HepG2 (cell line): ENCODE measurements around the gene SLC8A2. TPM values are rescaled to one million over a fixed set of nuclear protein-coding genes. Genes with fewer than 3 reads are reported as not detected.
A peak's percentile ranks its signal among the peaks of the same experiment; 100 is the strongest.

ENCODE experiments used
- ATAC-seq: fragments of 200-7000 bp; cut with Tn5 transposase; 3 replicates; pipeline ENCODE4 v1.9.1; 2020; ENCODE audit warnings: mild to moderate bottlenecking, moderate library complexity
- BruUV-seq: library from RNA; stranded (reverse); fragments of 400-500 nt; replicated peaks from 2 replicates; lab custom pipeline; 2021; lab: Mats Ljungman, UMichigan
- CTCF ChIA-PET: fragments of 300-600 bp; formaldehyde crosslinking; extraction: SDS; loops from one replicate; lab custom pipeline; 2021; ENCODE audit warnings: low total read pairs, inconsistent platforms, low intra/inter-chr PET ratio; lab: Yijun Ruan, JAX
- POLR2A ChIA-PET: fragments of 350-600 bp; sonication (Branson Sonifier 250); formaldehyde crosslinking; loops from one replicate; lab custom pipeline; 2020; ENCODE audit warnings: antibody characterized with exemption, inconsistent platforms; lab: Yijun Ruan, JAX
- DNase-seq: peaks from one replicate; pipeline ENCODE4 v3.0.0-alpha.2; 2015; ENCODE audit warnings: low spot score
- FAIRE-seq: peaks from 3 replicates; lab custom pipeline; 2011; peaks lifted over from hg19 to GRCh38; lab: Jason Lieb, UNC
- H2AFZ ChIP-seq: one replicate; pipeline ENCODE4 v1.6.1; 2011; ENCODE audit warnings: low read length, inconsistent platforms
- H3K27ac ChIP-seq: fragments of 300-600 bp; 3 replicates; pipeline ENCODE4 v1.8.0; 2011; ENCODE audit warnings: mixed run types, mild to moderate bottlenecking, mixed read lengths, low read length, inconsistent platforms; ENCODE audit not compliant: insufficient read depth; ENCODE audit errors: extremely low read length
- H3K27me3 ChIP-seq, 2 experiments: fragments of 200-600 bp in 1 of 2; 2 replicates in 1 of 2; 3 replicates in 1 of 2; pipeline versions ENCODE4 v1.6.0 to v1.8.0; 2011; ENCODE audit warnings: low read length in 2 of 2, mild to moderate bottlenecking in 2 of 2, moderate library complexity in 2 of 2, inconsistent platforms in 1 of 2; ENCODE audit not compliant: insufficient read depth in 2 of 2, control insufficient read depth in 1 of 2
- H3K36me3 ChIP-seq, 2 experiments: fragments of 200-600 bp in 1 of 2; replicated peaks in 1 of 2; 2 replicates in 1 of 2; 3 replicates in 1 of 2; pipeline versions ENCODE4 v1.5.1 to v1.8.0; 2011; ENCODE audit warnings: low read length in 2 of 2, inconsistent platforms in 1 of 2; ENCODE audit not compliant: insufficient read depth in 2 of 2, control insufficient read depth in 1 of 2
- H3K4me1 ChIP-seq: 2 replicates; pipeline ENCODE4 v1.5.1; 2012; ENCODE audit warnings: low read length, inconsistent platforms; ENCODE audit not compliant: insufficient read depth
- H3K4me2 ChIP-seq: 2 replicates; pipeline ENCODE4 v1.6.0; 2011; ENCODE audit warnings: low read depth, low read length, inconsistent platforms
- H3K4me3 ChIP-seq, 3 experiments: fragments of 200-600 bp in 1 of 3; sonication (generic), shearing (Covaris generic) in 1 of 3; replicated peaks in 1 of 3; 2 replicates each; pipeline ENCODE4 v1.5.1; 2011 to 2016; ENCODE audit warnings: low read length in 3 of 3, inconsistent platforms in 2 of 3, low read depth in 2 of 3, mild to moderate bottlenecking in 2 of 3, control low read depth in 1 of 3, mixed read lengths in 1 of 3; ENCODE audit not compliant: insufficient read depth in 1 of 3
- H3K79me2 ChIP-seq: one replicate; pipeline ENCODE4 v1.6.1; 2011; ENCODE audit warnings: low read length, inconsistent platforms; ENCODE audit not compliant: insufficient read depth
- H3K9ac ChIP-seq: 2 replicates; pipeline ENCODE4 v1.6.0; 2011; ENCODE audit warnings: mild to moderate bottlenecking, low read depth, low read length, inconsistent platforms; ENCODE audit not compliant: insufficient read depth
- H3K9me3 ChIP-seq: 2 replicates; pipeline ENCODE4 v1.5.1; 2012; ENCODE audit warnings: mild to moderate bottlenecking, low read length
- H4K20me1 ChIP-seq: 2 replicates; pipeline ENCODE4 v1.6.0; 2011; ENCODE audit warnings: inconsistent platforms, mild to moderate bottlenecking, low read length, moderate library complexity; ENCODE audit not compliant: insufficient read depth
- HOMEZ ChIP-seq: IDR thresholded peaks from 2 replicates; pipeline ENCODE4 v1.6.1; 2016; ENCODE audit warnings: low read depth
- NCOA2 ChIP-seq: sonication (generic); formaldehyde crosslinking; IDR thresholded peaks from 2 replicates; pipeline ENCODE4 v1.8.0; 2022; ENCODE audit warnings: inconsistent platforms
- SMAD9 ChIP-seq: sonication (generic); formaldehyde crosslinking; IDR thresholded peaks from 2 replicates; pipeline ENCODE4 v1.5.1; 2020; ENCODE audit warnings: mild to moderate bottlenecking, missing genetic modification reagents
- TFDP1 ChIP-seq: IDR thresholded peaks from 2 replicates; pipeline ENCODE4 v1.6.1; 2016; ENCODE audit warnings: missing compliant biosample characterization, missing genetic modification reagents, borderline replicate concordance
- ZNF251 ChIP-seq: sonication (generic); formaldehyde crosslinking; IDR thresholded peaks from 2 replicates; pipeline ENCODE4 v1.9.0; 2021; ENCODE audit warnings: mild to moderate bottlenecking, missing genetic modification reagents
- ZNF770 ChIP-seq: sonication (generic); formaldehyde crosslinking; IDR thresholded peaks from 2 replicates; pipeline ENCODE4 v1.5.0; 2020; ENCODE audit warnings: mild to moderate bottlenecking, missing genetic modification reagents
- WGBS: methylation state at CpG from one replicate; pipeline ENCODE4 v1.1.6; 2017; ENCODE audit warnings: low lambda C conversion rate; 5-methylcytosine and 5-hydroxymethylcytosine counted together
- in situ Hi-C: cut with HindIII; loops from 2 replicates; pipeline ENCODE4 v1.10.0; 2017; ENCODE audit warnings: low pct_unique_long_range_greater_than_20kb; ENCODE audit not compliant: extremely low pct_ligation_motif_present
- intact Hi-C: fragments of 100-400 bp; cut with micrococcal nuclease; formaldehyde crosslinking; loops from one replicate; pipeline ENCODE4 v1.10.0; 2022; ENCODE audit not compliant: unreplicated experiment
- polyA plus RNA-seq, 8 experiments: library from polyadenylated mRNA; depleted of rRNA in 3 of 8; stranded (reverse) in 7 of 8; unstranded in 1 of 8; fragments of >200 nt; fragmentation: Illumina TruSeq in 4 of 8; extraction: Trizol in 4 of 8; gene quantifications; 2 replicates each; pipeline versions ENCODE4 v1.2.1 to v1.2.3, GENCODE V29; 2011 to 2016; ENCODE audit warnings: low read depth in 4 of 8, missing spikeins in 1 of 8, mixed read lengths in 1 of 8; ENCODE audit not compliant: insufficient read depth in 1 of 8
- total RNA-seq, 5 experiments: library from RNA; depleted of rRNA; stranded (reverse); fragments of >200 nt; fragmentation: Illumina TruSeq; extraction: Trizol; gene quantifications; 2 replicates each; pipeline ENCODE4 v1.2.3, GENCODE V29; 2016; ENCODE audit warnings: low read depth in 1 of 5
- TF ChIP-seq, protein P1 (sequence below): sonication (generic); formaldehyde crosslinking; IDR thresholded peaks from 2 replicates; pipeline ENCODE4 v1.5.0; 2020; ENCODE audit warnings: mild to moderate bottlenecking, missing genetic modification reagents, borderline replicate concordance
- TF ChIP-seq, protein P2 (sequence below): sonication (generic); formaldehyde crosslinking; IDR thresholded peaks from 2 replicates; pipeline ENCODE4 v1.5.1; 2020; ENCODE audit warnings: missing genetic modification reagents, mild to moderate bottlenecking, borderline replicate concordance

SLC8A2 gene
- total and polyA plus RNA-seq, 2 of the 13 experiments (the other 11 are each of a cell fraction or from before 2014, with no cell fraction given) = 0.02 TPM; not detected in 1

DNA sequence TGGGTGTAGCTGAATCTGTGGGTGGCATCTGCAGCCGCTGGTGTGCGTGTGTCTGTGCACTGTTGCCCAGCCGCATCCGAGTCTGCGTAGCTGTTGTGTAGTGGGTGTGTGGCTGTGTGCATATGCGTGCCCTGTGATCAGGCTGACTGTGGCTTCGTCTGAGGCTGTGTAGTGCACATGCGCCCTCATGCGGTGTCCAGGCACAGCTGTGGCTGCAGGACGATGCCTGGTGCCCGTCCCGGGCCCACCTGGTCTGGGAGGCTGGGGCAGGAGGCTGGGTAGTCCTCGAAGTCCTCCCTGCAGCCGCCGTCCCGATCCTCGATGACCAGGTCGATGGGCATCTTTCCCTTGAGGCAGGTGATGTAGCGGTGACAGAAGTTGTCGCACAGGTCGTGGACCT is 57.2 kb downstream of the SLC8A2 start:
- H3K4me3 ChIP-seq = no peak overlapping the region
- peaks cover 0 to 62% of the 10 kb centered on the region in 2 experiments; a peak in 4 of 5 replicates for H3K27me3 ChIP-seq
- in situ Hi-C loops = loop anchor here (10.0 kb wide), 1 partner anchor 120 kb away; no protein-coding TSS in a partner anchor
- FAIRE-seq (peak; percentile 71), DNase-seq (peak; percentile 57), ATAC-seq (peak; percentile 88)
- no peaks in the 10 kb centered on the region for H3K9me3 ChIP-seq
- no peaks in the 10 kb centered on the region for H3K79me2 ChIP-seq
- H3K36me3 ChIP-seq = no peaks in the 10 kb centered on the region
- POLR2A ChIA-PET = no interaction called here
- no peak overlapping the region for H3K4me2 ChIP-seq
- peaks cover 5% of the 10 kb centered on the region; the same call in 1 of the 2 replicates for H3K4me1 ChIP-seq
- no peak overlapping the region for H3K9ac ChIP-seq
- no peak overlapping the region for H3K27ac ChIP-seq
- intact Hi-C loops = loop anchor here (2.0 kb wide), 1 partner anchor 118 kb away; no protein-coding TSS in a partner anchor
- H4K20me1 ChIP-seq = peaks cover 8% of the 10 kb centered on the region; the same call in 1 of the 2 replicates
- WGBS = 56% methylated on average over 4 of the region's 21 CpGs
- CTCF ChIA-PET = interaction anchor here (1.3 kb wide), 1 partner anchor 130 kb away, joined by 4 read pairs; no protein-coding TSS in a partner anchor
- BruUV-seq = no TSS peak
- H2AFZ ChIP-seq = no peak overlapping the region
- no peak for TF ChIP-seq SMAD9 (CRISPR knock-in tag)
- peak; percentile 81 for TF ChIP-seq ZNF770 (CRISPR knock-in tag)
- no peak for TF ChIP-seq ZNF251 (CRISPR knock-in tag)
- TF ChIP-seq, protein P1, sequence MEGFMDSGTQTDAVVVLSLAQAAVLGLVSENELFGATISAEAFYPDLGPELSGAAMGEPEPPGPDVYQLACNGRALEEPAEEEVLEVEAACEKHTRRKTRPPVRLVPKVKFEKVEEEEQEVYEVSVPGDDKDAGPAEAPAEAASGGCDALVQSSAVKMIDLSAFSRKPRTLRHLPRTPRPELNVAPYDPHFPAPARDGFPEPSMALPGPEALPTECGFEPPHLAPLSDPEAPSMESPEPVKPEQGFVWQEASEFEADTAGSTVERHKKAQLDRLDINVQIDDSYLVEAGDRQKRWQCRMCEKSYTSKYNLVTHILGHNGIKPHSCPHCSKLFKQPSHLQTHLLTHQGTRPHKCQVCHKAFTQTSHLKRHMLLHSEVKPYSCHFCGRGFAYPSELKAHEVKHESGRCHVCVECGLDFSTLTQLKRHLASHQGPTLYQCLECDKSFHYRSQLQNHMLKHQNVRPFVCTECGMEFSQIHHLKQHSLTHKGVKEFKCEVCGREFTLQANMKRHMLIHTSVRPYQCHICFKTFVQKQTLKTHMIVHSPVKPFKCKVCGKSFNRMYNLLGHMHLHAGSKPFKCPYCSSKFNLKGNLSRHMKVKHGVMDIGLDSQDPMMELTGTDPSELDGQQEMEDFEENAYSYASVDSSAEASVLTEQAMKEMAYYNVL (CRISPR knock-in tag) = no peak
- TF ChIP-seq, protein P2, sequence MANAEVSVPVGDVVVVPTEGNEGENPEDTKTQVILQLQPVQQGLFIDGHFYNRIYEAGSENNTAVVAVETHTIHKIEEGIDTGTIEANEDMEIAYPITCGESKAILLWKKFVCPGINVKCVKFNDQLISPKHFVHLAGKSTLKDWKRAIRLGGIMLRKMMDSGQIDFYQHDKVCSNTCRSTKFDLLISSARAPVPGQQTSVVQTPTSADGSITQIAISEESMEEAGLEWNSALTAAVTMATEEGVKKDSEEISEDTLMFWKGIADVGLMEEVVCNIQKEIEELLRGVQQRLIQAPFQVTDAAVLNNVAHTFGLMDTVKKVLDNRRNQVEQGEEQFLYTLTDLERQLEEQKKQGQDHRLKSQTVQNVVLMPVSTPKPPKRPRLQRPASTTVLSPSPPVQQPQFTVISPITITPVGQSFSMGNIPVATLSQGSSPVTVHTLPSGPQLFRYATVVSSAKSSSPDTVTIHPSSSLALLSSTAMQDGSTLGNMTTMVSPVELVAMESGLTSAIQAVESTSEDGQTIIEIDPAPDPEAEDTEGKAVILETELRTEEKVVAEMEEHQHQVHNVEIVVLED (CRISPR knock-in tag) = no peak
- TF ChIP-seq HOMEZ (CRISPR knock-in tag) = no peak
- TF ChIP-seq NCOA2 = no peak
- peak; percentile 43; the same call in 1 of the 2 replicates for TF ChIP-seq TFDP1 (CRISPR knock-in tag)
